HG03442 (cell line): Measurements from ENCODE around the gene FMN2.

Experiments used
- ATAC-seq: cut with Tn5 transposase; IDR thresholded peaks from one replicate; pipeline ENCODE4 v1.9.1; 2021; ENCODE audit warnings: mild to moderate bottlenecking, moderate library complexity; ENCODE audit not compliant: unreplicated experiment

The FMN2 gene

DNA sequence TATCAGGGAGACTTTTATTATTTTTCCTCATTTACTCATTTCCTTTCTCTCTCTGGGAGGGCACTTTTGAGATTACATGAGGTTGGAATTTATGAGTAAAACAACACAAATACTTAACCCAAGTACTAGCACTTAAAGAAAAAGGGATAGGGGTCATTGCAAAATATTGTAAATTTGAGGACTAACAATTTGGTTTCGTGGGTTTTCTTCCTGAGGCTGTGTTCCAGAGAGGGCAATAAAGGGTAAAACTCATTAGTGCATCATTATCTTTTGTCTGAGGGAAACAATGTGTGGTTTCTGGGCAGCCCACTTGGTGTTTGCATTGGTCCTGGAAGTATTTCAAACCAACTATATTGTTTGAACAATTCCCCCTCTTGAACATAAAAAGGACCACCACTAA is 423.8 kb downstream of the FMN2 start:
- no peak for ATAC-seq

DNA sequence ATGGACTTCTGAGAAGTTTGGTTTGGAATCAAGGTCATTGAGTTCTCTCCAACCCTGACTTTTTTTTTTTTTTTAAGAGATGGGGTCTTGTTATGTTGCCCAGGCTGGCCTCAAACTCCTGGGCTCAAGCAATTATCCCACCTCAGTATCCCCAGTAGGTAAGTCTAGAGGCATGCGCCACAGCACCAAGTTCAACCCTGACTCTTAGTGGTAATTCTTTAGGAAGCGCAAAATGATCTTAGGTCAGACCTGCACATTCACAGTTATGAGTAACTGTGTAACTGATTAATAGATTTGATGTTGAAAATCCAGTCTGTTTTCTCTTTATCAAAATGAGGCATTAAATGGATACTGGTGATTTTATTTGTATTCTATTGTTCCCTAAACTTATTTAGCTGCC is 424.4 kb downstream of the FMN2 start:
- ATAC-seq: no peak

DNA sequence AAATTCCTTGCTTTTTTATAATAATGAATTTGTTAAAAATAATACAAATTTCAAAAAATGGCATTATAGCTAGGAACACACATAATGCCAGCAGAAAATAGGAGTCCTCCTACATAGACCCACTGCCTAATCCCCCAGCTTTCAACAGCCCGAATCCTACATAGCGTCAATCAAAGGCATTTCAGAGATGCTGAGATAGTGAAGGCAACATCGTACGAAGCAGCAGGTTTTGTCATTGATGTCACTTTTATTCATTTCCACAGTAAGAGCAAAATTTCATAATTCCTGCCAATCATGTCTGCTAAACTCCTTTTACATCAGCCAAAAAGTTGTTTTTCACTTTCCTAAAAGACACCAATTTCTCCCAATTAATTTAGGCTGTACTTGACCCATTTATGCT is 426.2 kb downstream of the FMN2 start:
- ATAC-seq: no peak

DNA sequence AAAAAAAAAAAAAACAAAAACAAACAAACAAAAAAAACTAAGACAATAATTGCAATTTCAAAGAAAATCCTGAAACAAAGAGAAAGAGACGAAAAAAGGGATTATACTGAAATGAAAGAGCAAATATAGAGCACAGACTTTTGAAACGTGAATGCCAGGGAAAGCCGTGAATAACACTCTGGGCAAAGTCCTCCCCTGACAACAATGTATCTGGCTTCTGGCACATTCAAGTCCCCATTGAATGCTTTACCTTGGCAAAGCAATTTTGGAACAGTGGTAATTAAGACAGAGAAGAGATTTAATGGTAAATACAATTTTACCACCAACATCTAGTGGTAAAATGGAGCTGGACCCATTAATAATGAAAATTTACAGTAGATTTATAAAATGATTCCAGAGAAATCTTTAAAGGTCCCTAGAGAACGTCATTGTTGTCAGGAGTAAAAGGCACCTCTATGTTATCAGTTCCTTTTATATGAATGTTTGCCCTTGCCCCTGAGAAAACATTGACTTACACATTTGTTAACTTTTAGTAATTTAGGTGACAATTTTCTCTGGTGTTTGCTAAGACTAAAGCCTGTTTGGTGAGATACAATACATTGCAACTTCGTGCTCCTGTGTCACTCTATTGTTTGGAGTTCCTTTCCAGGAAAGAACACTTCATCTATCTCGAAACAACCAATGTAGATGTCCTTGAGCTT is 430.6 kb downstream of the FMN2 start:
- no peak for ATAC-seq

DNA sequence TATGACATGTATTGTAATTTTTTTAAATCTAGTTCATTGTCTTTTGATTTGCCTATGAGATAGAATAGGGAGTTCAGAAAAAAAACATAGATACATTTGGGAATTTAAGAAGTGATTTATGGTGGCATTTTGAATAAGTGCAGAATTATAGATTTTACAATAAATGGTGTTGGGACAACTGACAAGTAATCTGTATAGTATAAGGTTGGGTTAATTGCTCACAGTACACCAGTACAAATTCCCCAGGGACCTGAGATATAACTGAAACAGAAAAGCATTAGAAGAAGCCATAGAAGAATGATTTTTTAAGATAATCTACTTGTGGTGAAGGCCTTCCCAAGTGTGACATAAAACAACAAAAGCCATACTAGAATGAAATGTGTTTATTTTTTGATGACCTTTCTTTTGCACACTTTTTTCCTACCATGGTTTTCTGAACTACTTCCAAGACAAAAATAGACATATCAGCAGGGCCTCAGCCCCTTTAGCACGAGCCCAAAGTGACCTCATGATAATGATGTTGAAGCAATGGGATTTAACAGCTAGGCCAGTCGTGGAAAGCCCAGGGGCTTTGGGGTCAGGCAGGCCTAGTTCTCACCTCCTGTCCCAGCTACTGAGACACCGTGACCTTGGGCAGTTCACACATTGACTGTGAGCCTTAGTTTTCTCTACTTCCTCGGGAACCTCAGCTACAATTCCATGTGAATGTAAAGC is 432.8 kb downstream of the FMN2 start:
- ATAC-seq: no peak
